Activated CD4-positive, alpha-beta T cell treated with anti-CD3 and anti-CD28 coated beads, Interleukin-2, amount 50 U/mL, for 1 hour (primary cell): ENCODE measurements around the gene CRYBB2.
"Not testable (repeated sequence)": the region's sequence is repeated elsewhere in the genome, so short reads cannot be mapped to it uniquely, and the experiment has no call there.

ENCODE experiments used
- DNase-seq: peaks from one replicate; pipeline ENCODE4 v3.0.0-alpha.2; 2020

CRYBB2 gene

GRCh38 chr22:25219211-25219689 lies at the start of gene CRYBB2:
CRYBB2 (plus strand) TSS chr22:25219639; CDS start chr22:25221430, 1,791 bp downstream.
- DNase-seq = no peak

- DNase-seq = no peak
These were observed 48.9 kb upstream of the CRYBB2 start for GRCh38 chr22:25170426-25170980.

- DNase-seq = peak; percentile 31
These were observed 47.3 kb upstream of the CRYBB2 start for GRCh38 chr22:25172153-25172552.

- DNase-seq = no peak
These were observed 45.1 kb upstream of the CRYBB2 start for GRCh38 chr22:25174156-25174887.

- DNase-seq = no peak
These were observed 44.5 kb upstream of the CRYBB2 start for GRCh38 chr22:25174888-25175411.

- DNase-seq = no peak
These were observed 43.3 kb upstream of the CRYBB2 start for GRCh38 chr22:25176175-25176574.

GRCh38 chr22:25176799-25177198 lies 42.6 kb upstream of the CRYBB2 start:
- DNase-seq = no peak

- no peak for DNase-seq
These were observed 42.2 kb upstream of the CRYBB2 start for GRCh38 chr22:25177226-25177625.

GRCh38 chr22:25177895-25178294 lies 41.5 kb upstream of the CRYBB2 start:
- DNase-seq = no peak

GRCh38 chr22:25178348-25178747 lies 41.1 kb upstream of the CRYBB2 start:
- not testable (repeated sequence) for DNase-seq

GRCh38 chr22:25178869-25179631 lies 40.4 kb upstream of the CRYBB2 start:
- not testable (repeated sequence) for DNase-seq

GRCh38 chr22:25182131-25183110 lies 37.0 kb upstream of the CRYBB2 start:
- DNase-seq = no peak

GRCh38 chr22:25183949-25184619 lies 35.4 kb upstream of the CRYBB2 start:
- DNase-seq = no peak

GRCh38 chr22:25186140-25186539 lies 33.3 kb upstream of the CRYBB2 start:
- no peak for DNase-seq

- no peak for DNase-seq
These were observed 32.0 kb upstream of the CRYBB2 start for GRCh38 chr22:25187469-25187868.

GRCh38 chr22:25192406-25192805 lies 27.0 kb upstream of the CRYBB2 start:
- no peak for DNase-seq

GRCh38 chr22:25193130-25193529 lies 26.3 kb upstream of the CRYBB2 start:
- no peak for DNase-seq

GRCh38 chr22:25193548-25193947 lies 25.9 kb upstream of the CRYBB2 start:
- no peak for DNase-seq

- DNase-seq = no peak
These were observed 23.1 kb upstream of the CRYBB2 start for GRCh38 chr22:25196326-25196725.

GRCh38 chr22:25197340-25197739 lies 22.1 kb upstream of the CRYBB2 start:
- no peak for DNase-seq

- DNase-seq = no peak
These were observed 19.5 kb upstream of the CRYBB2 start, which contains the start of gene CRYBB3 for GRCh38 chr22:25199731-25200520. CRYBB3 (plus strand) TSS chr22:25199858; CDS start chr22:25201397, 1,539 bp downstream.
